HG02885 (cell line): ENCODE data around the gene C8G.

Experiments
- ATAC-seq: cut with Tn5 transposase; IDR thresholded peaks from one replicate; pipeline ENCODE4 v1.9.1; 2021; ENCODE audit warnings: mild to moderate bottlenecking; ENCODE audit not compliant: unreplicated experiment, poor library complexity

C8G gene

DNA sequence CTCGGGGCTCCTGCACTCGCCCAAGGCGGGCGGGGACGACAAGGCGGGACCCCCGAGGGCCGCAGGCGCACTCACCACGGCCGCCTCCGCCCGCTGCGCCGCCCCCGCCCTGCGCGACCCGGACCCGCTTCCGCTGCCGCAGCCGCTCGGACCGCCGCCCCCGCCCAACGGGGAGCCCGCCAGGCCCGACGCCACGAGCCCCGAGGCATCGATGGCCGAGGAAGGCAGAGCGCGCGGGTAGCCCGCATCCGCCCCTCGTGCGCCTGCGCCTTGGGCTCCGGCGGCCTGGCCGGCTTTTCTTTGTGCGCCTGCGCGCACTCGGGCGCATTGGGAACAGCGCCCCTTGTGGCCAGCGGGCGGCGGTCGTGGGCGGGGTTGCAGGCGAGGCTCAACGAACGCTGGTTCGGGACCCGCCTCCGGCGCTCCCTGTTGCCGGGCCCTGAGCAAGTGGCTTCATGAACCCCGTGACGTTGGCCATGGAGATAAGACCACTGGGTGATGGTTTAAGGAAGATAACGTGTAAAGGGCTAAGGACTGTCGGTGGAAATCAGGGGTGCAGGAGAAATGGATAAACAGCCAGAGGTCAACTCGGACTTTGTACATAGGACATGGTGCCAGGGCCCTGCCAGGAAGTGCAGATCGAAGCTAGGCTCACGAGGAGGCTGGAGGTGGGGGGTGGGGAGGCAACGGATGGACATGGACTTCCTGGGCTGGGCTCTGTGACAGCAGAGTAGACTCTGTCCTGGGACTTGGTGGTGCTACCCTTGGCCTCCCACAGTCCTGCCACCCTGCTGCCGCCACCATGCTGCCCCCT is at the start of gene C8G, which contains the start of gene FBXW5:
Gene C8G (plus strand): TSS at position 725 of the 814 bp plus-strand sequence. CDS start 78 bp downstream, at position 803.
Gene FBXW5 (minus strand): TSS at position 220 of the 814 bp plus-strand sequence. CDS start 655 bp downstream, outside the sequence.
- peak; percentile 84 for ATAC-seq

DNA sequence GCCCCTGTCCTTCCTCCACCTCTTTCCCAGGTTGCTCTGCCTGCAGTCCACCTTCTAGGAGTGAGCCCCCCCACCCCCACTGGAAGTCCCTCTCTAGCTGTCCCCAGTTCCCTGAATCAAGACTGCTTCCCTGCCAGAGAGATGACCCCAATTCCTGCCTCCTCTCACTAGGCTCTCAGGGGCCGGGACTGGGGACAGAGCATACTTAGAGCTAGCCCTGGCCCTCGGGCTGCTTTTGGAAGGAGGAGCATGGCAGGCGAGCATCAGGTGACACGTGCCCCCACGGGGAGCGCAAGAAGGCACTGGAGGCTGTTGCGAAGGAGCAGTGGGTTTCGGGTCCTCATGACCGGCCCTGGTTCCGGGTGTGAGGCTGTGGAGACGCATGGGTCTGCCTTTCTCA is 49.0 kb upstream of the C8G start:
- ATAC-seq: no peak

DNA sequence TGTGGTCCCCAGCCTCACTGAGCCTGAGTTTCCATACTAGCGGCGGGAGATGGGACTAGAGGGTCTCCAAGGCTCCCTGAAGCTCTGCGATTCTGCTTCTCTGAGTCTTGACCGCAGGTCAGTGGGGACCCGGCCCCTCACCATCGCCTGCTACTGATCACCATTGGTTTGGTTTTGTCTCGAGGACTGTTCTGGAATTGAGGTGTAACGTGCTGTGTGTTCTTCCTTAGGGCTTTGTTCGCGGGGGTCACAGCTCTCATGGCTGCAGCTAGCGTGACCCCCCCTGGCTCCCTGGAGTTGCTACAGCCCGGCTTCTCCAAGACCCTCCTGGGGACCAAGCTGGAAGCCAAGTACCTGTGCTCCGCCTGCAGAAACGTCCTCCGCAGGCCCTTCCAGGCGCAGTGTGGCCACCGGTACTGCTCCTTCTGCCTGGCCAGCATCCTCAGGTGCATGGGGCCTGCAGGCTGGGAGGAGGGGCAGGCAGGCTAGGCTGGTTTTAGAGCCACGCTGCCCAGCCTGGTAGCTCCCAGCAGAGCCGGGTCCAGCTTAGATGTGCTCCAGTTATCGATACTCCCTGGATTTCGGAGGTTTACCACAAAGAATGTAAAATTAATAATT is 46.5 kb upstream of the C8G start:
- ATAC-seq: no peak

- peak; percentile 42 for ATAC-seq
Measured at GRCh38 chr9:136899196-136899595, 45.8 kb upstream of the C8G start.

DNA sequence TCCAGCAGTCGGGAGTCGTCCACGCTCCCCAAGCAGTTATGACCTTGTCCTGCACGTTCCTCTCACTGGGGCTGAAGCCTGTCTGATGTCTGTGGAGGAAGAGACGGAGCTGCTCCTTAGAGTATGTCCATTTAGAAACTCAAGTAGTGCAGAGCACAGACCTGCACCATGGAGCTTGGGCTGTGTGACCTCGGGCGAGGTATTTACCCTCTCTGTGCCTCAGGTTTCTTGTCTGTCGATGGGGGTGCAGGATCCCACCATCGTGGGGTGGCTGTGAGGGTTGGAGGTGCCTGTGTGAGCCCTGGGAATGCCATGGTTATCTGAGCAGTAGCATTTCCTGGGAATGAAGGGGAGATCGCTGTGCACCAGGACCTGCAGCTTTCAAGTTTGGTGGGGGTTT is 44.5 kb upstream of the C8G start:
- no peak for ATAC-seq

- ATAC-seq: no peak
Measured at GRCh38 chr9:136900988-136901515, 44.0 kb upstream of the C8G start.

DNA sequence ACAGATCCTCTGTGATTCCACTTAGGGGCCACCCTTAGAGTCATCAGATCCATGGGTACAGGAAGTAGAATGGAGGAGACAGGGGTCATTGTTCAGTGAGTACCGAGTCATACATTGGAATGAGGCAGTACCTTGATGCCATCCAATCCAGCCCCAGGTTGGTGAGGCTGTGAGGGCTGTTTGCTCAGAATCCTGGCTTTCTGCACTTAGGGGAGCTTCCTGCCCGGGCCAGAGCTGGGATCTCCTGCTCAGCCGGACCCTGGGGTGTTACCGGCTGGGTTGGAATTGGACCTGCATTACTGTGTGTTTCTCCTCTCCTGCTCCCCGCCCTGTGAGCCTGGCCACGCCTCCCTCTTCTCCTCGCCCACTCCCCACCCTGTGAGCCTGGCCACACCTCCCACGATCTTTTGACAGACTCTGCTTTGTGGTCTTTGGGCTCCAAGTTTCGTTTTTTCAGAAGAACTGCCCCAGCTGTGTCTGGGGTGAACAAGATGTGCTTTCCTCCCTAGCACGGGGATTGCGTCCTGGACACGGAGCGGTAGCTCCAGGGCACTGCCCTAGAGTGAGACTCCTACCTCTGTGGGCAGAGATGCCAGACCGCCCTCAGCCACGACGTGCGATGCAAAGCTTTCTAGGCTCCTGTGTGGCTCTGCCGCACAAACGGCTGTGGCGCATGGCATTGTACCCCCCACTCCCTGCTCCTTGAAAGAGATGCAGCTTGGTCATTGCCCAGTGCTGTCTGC is 43.4 kb upstream of the C8G start:
- peak; percentile 48 for ATAC-seq

GRCh38 chr9:136902259-136902821 is 42.7 kb upstream of the C8G start:
- ATAC-seq: peak; percentile 64

DNA sequence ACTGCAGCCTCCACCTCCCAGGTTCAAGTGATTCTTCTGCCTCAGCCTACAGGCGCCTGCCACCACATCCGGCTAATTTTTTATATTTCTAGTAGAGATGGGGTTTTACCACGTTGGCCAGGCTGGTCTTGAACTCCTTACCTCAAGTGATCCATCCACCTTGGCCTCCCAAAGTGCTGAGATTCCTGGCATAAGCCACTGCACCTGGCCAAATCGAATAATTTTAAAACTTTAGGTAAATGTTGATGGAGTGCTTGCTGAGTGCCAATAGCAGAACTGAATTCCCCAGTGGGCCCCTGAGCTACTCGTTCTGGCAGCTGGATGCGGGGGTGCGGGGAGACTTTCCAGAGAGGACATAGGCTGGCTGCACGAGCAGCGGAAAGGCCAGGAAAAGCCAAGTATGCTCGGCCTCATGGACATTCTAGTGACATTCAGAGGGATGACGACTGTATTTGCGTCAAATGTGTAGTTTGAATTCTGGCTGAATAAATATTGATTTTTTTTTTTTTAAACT is 41.9 kb upstream of the C8G start:
- ATAC-seq: no peak

DNA sequence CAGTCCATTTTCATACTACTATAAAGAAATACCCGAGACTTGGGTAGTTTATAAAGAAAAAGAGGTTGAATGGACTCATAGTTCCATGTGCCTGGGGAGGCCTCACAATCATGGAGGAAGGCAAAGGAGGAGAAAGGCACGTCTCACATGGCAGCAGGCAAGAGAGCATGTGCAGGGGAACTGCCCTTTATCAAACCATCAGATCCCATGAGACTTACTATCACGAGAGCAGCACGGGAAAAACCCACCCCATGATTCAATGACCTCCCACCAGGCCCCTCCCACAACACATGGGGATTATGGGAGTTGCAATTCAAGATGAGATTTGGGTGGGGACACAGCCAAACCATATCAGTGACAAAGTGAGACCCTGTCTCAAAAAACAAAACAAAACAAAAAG is 38.8 kb upstream of the C8G start:
- no peak for ATAC-seq

GRCh38 chr9:136907011-136907914 is 37.8 kb upstream of the C8G start:
- ATAC-seq: no peak

DNA sequence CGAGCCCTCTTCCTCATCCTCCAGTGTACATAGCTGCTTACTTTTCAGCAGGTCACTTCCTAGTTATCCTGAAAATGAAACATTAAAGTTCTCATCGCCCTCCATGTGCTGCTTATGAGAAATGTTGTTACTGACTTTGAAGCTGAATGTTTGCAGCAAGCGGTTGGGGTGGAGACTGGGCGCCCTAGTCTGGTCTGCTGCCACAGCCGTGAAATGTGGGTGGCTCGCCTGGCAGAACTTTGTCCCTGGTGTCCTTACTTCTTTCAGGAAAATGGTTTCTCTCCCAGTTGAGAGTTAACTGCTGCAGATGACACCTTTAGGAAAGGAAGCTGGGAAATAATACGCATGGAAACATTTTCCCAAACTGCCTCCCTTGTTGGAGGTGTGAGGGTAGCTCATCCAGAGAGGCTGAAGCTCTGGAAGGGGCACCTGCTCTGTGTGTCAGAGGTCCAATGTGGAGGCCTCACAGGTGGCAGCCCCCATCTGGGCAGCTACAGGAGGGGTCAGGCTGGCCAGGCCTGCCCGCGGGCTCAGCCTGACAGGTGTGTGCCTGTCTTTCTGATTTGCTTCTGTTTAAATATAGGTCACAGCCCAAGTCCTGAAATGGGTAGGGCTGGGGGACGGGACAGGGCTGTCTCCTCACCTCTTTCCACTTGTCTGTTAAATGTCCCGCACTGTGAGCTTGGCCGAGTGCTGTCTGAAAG is 34.7 kb upstream of the C8G start:
- no peak for ATAC-seq

DNA sequence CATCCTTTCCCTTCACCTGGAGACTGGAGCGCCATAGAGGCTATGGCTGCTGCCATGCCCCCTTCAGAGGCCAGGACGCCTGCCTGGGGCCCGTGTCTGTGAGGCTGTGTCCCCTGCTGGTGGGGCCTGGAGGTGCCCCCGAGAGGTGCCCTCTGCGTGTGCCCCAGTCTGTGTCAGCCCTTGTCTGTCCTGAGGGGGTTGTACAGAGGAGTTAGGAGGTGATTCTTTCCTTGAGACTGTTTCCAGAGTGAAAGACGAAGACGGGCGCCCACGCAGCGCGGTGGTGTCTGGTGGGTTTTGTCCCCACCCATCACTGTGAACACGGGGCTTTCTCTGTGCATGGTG is 34.2 kb upstream of the C8G start:
- ATAC-seq: no peak

DNA sequence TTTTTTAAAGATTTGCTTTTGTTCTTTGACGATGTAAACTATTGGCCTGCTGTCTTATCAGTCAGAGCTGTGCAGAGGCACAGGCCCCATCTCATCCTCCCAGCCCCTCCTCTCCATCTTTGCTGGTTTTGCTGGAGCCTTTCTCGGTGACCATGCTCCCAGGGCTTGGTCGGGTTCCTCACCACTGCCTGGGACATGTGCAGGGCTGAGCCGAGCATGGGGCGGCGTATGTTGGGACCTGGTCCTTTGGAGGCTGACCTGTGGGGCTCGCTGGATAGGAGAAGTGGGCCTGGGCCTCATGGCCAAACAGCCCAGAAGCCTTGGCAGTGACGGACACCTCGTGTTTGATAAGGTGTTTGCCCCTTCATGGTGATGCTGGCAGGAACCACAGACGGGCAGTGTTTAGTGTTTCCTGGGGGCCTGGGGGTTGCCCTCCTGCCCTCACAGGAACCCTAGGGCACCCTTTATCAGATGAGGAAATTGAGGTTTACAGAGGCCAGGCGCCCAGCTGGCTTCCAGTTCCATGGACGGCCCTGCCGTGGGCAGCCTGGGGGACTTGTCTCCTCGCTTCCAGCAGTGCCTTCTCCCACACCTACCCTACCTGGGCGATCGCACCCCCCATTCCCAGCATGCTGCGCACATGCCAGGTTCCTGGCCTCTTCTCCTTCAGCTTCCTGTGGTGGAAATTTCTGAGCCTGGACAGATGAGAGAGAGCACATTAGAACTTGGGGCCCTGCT is 31.2 kb upstream of the C8G start:
- no peak for ATAC-seq

DNA sequence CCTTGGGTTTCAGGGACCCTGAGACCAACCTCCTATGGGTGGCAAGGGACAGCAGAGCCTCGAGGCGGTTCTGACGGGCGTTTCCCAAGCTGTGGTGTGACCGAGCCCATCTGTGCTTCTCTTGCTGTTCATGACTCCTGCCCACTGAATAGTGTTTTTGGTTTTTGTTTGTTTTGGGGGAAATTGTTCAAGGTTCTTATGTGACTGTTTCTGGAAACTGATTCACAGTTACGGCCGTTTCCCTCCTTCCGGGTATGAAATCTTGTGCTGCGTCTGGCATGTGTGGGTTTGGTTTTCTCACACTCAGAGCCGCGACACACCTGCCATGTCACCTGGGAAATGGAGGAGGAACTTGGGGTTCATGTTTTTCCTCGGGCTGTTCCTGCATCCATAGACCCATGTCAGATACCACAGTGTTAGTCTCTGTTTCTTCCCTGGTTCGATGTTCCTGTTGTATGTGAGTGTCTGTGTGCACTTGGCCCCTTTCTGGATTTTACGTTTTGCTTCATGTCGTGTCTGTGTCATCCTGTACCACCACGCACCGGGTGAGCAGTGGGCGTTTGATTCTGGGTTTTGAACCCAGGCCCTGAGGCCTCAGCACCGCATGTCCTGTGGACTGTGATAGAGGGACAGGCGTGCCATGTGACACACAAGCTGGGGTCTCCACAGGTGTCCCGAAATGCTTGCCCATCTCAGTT is 29.3 kb upstream of the C8G start:
- ATAC-seq: no peak

GRCh38 chr9:136916330-136917184 is 28.5 kb upstream of the C8G start:
- no peak for ATAC-seq

DNA sequence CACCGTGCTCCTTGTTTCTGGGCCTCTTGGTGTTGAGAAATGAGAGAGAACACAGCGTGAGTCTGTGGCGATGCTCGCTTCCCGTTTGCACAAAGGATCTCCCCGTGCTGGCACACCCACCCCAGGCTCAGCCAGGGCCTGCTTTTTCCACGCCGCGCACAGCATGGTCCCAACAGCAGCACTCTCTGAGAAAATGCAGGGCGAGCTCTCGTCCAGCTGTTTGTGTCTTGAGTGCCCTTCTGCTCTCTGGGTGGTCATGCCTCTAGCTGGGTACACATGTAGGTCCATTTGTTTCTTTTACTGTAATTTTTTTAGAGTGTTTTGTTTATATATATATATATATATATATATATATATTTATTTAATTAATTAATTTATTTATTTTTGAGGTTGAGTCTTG is 27.1 kb upstream of the C8G start:
- no peak for ATAC-seq
